Left ventricle myocardium inferior (tissue), 1 donor: ENCODE measurements around the gene CCNF. TPM values are rescaled to one million over a fixed set of nuclear protein-coding genes. Genes with fewer than 3 reads are reported as not detected.

Experiments used
- DNase-seq: peaks from one replicate; pipeline ENCODE4 v3.0.0-alpha.2; 2020
- H3K27ac ChIP-seq: fragments of 200-600 bp; replicated peaks from 2 replicates; pipeline ENCODE4 v1.8.0; 2021
- H3K27me3 ChIP-seq: fragments of 200-600 bp; 2 replicates; pipeline ENCODE4 v1.8.0; 2021; ENCODE audit warnings: low read depth
- H3K36me3 ChIP-seq: fragments of 200-600 bp; 2 replicates; pipeline ENCODE4 v1.8.0; 2021
- H3K4me1 ChIP-seq: fragments of 200-600 bp; 2 replicates; pipeline ENCODE4 v1.8.0; 2021
- H3K4me3 ChIP-seq: fragments of 200-600 bp; 2 replicates; pipeline ENCODE4 v1.8.0; 2021; ENCODE audit warnings: mild to moderate bottlenecking, moderate library complexity
- H3K9me3 ChIP-seq: fragments of 200-600 bp; replicated peaks from 2 replicates; pipeline ENCODE4 v1.8.0; 2021
- intact Hi-C: fragments of 100-400 bp; cut with micrococcal nuclease; formaldehyde crosslinking; loops from one replicate; pipeline ENCODE4 v1.11.0; 2022
- total RNA-seq: library from RNA; stranded (reverse); fragmentation: NEBNext Ultra II Directional; extraction: Animal tissue kit (Norgen Biotek cat#: 25700); gene quantifications from one replicate; pipeline ENCODE4 v1.2.1, GENCODE V29; 2021
- TF ChIP-seq, protein P1 (sequence below): fragments of 200-600 bp; IDR thresholded peaks from 2 replicates; pipeline ENCODE4 v1.8.0; 2021; ENCODE audit warnings: antibody characterized with exemption, mild to moderate bottlenecking, borderline replicate concordance
- donor health status: DM: no; HTN: yes; CAD: no; lungs with severe emphysema.

The CCNF gene
- total RNA-seq, 1 donor from 2014 or later: 0.96 TPM

DNA sequence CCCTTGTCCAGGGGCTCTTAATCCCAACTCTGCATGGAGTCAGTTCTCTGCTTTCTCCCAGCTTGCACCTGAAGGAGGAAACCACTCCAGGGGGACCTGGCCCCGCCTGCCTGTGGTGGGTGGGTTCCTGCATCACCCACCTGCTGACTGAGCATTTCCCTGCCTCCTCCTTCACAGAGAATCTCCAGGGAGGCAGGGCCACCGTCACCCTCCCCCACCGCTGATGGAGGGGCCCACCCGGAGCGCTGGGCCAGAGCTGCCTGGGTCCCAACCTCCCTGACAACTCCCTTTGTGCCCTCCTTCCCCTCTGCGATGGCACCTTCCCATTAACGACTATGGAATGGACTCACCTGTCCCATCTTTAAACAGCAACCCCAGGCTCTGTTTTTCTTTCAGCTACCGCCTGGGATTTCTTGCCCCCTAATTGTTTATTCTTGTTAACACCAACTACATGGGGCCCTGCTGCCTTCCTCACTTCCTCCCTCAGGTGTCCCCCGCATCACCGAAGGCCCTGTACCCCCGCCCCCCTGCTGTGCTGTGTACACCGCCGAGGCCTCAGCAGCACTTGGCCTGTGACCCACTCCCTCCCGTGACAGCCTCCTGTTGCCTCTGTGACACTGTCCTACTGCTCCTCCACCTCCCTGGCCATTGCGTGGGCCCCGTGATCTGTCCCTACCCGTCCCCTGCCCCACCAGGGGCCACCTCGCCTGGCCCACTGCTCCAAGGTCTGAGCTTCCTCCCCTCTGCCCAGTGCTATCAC is 29.8 kb downstream of the CCNF start:
- Histone ChIP-seq H3K9me3 (no peaks in the 10 kb centered on the region), H3K4me3 (peak overlapping the region; percentile 72), H3K4me1 (peaks cover 18% of the 10 kb centered on the region), H3K27me3 (no peaks in the 10 kb centered on the region), H3K27ac (peak overlapping the region; percentile 58), H3K36me3 (no peaks in the 10 kb centered on the region)
- TF ChIP-seq, protein P1, sequence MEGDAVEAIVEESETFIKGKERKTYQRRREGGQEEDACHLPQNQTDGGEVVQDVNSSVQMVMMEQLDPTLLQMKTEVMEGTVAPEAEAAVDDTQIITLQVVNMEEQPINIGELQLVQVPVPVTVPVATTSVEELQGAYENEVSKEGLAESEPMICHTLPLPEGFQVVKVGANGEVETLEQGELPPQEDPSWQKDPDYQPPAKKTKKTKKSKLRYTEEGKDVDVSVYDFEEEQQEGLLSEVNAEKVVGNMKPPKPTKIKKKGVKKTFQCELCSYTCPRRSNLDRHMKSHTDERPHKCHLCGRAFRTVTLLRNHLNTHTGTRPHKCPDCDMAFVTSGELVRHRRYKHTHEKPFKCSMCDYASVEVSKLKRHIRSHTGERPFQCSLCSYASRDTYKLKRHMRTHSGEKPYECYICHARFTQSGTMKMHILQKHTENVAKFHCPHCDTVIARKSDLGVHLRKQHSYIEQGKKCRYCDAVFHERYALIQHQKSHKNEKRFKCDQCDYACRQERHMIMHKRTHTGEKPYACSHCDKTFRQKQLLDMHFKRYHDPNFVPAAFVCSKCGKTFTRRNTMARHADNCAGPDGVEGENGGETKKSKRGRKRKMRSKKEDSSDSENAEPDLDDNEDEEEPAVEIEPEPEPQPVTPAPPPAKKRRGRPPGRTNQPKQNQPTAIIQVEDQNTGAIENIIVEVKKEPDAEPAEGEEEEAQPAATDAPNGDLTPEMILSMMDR: no peak
- intact Hi-C loops: no loop called here
- DNase-seq: no peak

DNA sequence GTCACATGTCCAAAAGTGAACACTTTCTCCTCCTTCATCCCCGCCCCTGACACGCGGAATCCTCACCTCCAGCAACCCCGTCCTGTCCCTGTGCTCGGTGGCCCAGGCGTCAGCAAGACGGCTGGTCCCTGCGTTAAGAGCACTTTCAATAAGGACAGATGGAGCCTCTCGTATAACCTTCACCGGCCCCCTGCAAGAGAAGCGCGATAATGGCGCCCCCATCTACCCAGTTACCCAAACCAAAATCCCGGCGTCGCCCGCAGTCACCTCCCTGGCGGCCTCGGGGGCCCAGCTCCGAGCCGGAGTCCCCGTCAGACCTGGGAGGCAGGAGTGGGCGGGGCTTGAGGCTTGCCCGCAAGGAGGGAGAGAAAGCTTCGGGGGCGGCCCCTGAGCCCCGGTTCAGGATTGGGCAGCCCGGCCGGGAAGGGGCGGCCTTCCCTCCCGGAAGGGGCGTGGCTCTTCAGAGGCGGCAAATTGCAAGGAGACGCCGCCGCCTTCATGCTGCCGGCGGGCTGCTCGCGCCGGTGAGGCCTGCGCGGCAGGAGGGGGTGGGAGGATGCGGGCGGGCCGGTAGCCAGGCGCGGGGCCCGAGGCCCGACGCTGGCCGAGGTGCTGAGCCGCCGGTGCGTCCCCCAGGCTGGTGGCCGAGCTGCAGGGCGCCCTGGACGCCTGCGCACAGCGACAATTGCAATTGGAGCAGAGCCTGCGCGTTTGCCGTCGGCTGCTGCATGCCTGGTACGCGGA is 30.6 kb downstream of the CCNF start, which contains the start of gene TEDC2:
TSS of gene TEDC2 (plus strand) at position 463 of the 744 bp plus-strand sequence. CDS start at position 499, 36 bp downstream.
- H3K36me3 ChIP-seq: no peaks in the 10 kb centered on the region
- peaks cover 18% of the 10 kb centered on the region for H3K4me1 ChIP-seq
- intact Hi-C loops: no loop called here
- no peaks in the 10 kb centered on the region for H3K27me3 ChIP-seq
- TF ChIP-seq, protein P1: no peak
- H3K27ac ChIP-seq: peak within 1 kb of the TSS; percentile 58
- H3K4me3 ChIP-seq: peak within 1 kb of the TSS; percentile 72
- peak; percentile 97 for DNase-seq
- H3K9me3 ChIP-seq: no peaks in the 10 kb centered on the region

DNA sequence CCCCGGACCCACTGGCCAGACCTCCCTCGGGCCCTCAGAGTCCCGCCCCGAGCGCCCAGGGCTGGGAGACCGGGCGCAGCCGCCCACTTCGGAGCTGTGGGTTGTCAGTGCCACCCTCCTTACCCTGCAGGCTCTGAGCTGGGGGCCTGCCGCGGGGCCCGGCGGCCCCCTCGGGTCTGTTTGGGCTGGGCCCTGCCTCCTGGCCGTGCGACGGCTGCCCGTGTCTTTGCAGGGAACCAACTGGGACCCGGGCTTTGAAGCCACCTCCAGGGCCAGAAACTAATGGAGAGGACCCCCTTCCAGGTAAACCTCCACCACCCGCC is 31.1 kb downstream of the CCNF start:
- TF ChIP-seq, protein P1: no peak
- Histone ChIP-seq H3K27ac (peak overlapping the region; percentile 24), H3K4me1 (peaks cover 18% of the 10 kb centered on the region), H3K9me3 (no peaks in the 10 kb centered on the region), H3K27me3 (no peaks in the 10 kb centered on the region), H3K4me3 (peak overlapping the region; percentile 72), H3K36me3 (no peaks in the 10 kb centered on the region)
- no peak for DNase-seq
- intact Hi-C loops: no loop called here

DNA sequence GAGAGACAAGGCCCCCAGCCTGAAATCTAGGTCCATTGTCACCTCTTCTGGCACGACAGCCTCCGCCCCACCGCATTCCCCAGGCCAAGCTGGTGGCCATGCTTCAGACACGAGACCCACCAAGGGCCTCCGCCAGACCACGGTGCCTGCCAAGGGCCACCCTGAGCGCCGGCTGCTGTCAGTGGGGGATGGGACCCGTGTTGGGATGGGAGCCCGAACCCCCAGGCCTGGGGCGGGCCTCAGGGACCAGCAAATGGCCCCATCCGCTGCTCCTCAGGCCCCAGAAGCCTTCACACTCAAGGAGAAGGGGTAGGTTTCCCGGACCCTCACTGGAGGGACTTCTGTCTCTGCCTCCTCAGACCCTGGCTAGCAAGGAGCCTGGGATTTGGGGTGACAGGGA is 31.7 kb downstream of the CCNF start:
- DNase-seq: no peak
- H3K9me3 ChIP-seq: no peaks in the 10 kb centered on the region
- no peak overlapping the region for H3K27ac ChIP-seq
- no peak overlapping the region for H3K4me3 ChIP-seq
- intact Hi-C loops: no loop called here
- no peaks in the 10 kb centered on the region for H3K36me3 ChIP-seq
- TF ChIP-seq, protein P1: no peak
- H3K4me1 ChIP-seq: peaks cover 18% of the 10 kb centered on the region
- no peaks in the 10 kb centered on the region for H3K27me3 ChIP-seq

DNA sequence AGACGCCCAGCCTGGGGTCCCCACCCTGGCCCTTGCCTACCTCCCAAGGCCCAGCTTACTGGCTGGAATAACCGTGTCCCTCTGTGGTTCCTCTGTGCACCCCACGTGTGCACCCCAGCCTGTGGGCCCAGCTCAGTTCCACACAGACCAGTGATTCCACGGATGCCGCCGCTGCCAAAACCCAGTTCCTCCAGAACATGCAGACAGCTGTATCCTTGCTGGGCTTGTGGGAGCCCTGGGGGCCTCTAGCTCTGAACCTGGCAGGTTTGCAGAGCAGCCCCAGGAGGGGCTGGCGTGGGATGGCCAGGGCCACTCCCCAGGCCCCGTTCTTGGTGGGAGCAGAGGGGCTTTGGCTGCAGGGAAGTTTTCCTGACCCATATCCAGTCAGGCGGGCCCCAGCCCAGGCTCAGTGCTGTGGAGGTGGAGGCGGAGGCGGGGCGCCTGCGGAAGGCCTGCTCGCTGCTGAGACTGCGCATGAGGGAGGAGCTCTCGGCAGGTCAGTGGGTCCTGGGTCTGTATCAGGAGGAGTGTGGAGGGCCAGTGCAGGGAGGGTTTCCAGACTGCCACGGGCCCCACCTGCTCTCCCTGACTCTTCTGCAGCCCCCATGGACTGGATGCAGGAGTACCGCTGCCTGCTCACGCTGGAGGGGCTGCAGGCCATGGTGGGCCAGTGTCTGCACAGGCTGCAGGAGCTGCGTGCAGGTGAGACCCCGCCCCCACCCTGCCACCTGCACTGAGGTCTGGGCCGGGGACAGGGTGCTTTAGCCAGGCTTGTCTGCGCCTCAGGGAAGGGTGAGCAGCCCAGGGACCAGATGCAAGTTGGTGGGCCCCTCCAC is 33.0 kb downstream of the CCNF start:
- no peaks in the 10 kb centered on the region for H3K36me3 ChIP-seq
- no peaks in the 10 kb centered on the region for H3K9me3 ChIP-seq
- intact Hi-C loops: no loop called here
- TF ChIP-seq, protein P1: no peak
- H3K4me3 ChIP-seq: no peak overlapping the region
- H3K27ac ChIP-seq: no peak overlapping the region
- peaks cover 20% of the 10 kb centered on the region for H3K4me1 ChIP-seq
- DNase-seq: no peak
- no peaks in the 10 kb centered on the region for H3K27me3 ChIP-seq
